Loucy (cell line): ENCODE measurements around the gene PEX11B.

ENCODE experiments used
- EZH2phosphoT487 ChIP-seq: fragments of 200-600 bp; IDR thresholded peaks from 2 replicates; pipeline ENCODE4 v1.6.1; 2018; ENCODE audit warnings: antibody characterized with exemption, mild to moderate bottlenecking, moderate library complexity, borderline replicate concordance
- TF ChIP-seq, protein P1 (sequence below): fragments of 200-600 bp; sonication (generic); conservative IDR thresholded peaks from 2 replicates; pipeline ENCODE4 v1.5.1; 2014; ENCODE audit warnings: mild to moderate bottlenecking, antibody characterized with exemption, low read length

DNA sequence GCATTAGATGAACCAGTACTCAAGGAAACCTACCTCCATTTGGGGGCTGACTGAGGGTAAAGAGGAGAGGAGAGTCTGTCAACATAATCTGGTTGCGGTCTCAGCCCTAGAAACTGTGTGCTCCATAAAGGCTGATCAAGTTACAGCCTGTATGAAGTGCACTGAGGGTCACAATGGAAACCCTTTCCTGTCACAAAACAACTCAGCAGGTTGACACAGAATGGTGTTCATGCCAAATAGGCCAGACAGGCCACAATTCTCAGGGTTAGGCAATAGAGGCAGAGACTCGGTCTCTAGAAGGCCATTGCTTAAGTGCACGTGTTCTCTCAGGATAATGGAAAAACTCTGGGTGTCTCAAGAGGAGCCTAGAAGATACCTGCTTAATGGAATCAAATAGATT is 28.8 kb downstream of the PEX11B start:
- TF ChIP-seq EZH2phosphoT487, result no peak
- TF ChIP-seq, protein P1, sequence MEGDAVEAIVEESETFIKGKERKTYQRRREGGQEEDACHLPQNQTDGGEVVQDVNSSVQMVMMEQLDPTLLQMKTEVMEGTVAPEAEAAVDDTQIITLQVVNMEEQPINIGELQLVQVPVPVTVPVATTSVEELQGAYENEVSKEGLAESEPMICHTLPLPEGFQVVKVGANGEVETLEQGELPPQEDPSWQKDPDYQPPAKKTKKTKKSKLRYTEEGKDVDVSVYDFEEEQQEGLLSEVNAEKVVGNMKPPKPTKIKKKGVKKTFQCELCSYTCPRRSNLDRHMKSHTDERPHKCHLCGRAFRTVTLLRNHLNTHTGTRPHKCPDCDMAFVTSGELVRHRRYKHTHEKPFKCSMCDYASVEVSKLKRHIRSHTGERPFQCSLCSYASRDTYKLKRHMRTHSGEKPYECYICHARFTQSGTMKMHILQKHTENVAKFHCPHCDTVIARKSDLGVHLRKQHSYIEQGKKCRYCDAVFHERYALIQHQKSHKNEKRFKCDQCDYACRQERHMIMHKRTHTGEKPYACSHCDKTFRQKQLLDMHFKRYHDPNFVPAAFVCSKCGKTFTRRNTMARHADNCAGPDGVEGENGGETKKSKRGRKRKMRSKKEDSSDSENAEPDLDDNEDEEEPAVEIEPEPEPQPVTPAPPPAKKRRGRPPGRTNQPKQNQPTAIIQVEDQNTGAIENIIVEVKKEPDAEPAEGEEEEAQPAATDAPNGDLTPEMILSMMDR, result no peak
